ENCODE measurements around the gene DAB2IP.

The DAB2IP gene

DNA sequence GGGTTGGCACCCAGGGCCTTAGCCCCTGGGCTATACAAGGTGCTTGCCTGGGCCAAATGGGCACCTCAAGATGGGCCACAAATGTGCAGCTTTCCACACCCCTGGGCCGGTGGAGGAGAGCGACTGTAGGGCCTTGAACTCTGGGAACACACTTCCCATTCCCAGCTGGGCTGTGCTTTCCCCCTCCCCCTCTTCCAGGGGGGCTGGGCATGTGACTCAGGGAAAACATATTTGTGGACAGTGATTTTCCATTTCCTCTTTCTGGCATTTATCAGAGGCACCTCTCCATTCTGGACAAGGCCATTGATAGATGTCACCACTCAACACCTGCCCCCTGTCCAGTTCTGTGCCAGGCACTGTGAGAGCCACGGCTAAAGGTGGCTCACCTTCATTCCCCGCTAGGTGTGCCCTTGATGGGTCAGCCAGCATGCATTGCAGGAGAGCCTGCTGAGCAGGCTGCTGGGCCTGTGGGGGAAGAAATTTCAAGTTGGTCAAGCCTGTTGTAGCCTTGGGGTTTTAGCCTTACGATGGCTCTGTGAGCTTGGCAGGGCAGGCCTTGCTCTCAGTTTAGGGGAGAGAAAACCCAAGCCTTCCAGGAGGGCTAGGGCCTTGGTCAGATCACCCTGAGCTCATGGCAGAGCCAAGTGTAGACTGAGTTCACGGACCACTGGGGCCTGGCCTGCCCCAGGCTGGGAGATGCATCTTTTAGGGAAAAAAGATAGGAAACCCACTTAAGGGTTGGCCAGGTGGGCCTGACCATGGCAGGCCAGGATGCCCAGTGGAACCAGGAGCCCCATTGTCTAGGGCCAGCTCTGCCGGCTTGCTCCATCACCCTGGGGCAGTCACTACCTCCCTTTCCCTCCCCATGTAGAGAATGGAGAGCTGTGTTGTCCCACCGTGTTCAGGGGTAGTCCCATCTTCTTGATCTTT, 113.9 kb downstream of the DAB2IP start:
- Histone ChIP-seq H2BK12ac (ENCODE audit: low read length) (peak overlapping the region; percentile 66), H2BK120ac (ENCODE audit: insufficient read depth, low read length, poor library complexity) (no peak overlapping the region), H3K27me3 (ENCODE audit: insufficient read depth, low read length) (no peaks in the 10 kb centered on the region), H3K9me3 (ENCODE audit: insufficient read depth, low read depth, low read length) (no peaks in the 10 kb centered on the region), H4K91ac (ENCODE audit: low read depth, low read length) (peak overlapping the region; percentile 31), H3K79me1 (ENCODE audit: low read length) (peaks cover 2% of the 10 kb centered on the region), H3K27ac (ENCODE audit: low read depth, low read length) (no peak overlapping the region), H2BK5ac (ENCODE audit: low read depth, low read length, poor library complexity) (peak overlapping the region; percentile 18), H4K8ac (ENCODE audit: low read depth, low read length) (no peak overlapping the region), H3K23ac (ENCODE audit: low read length) (no peak overlapping the region), H3K4me1 (ENCODE audit: control insufficient read depth in 1 of 2, insufficient read depth in 2 of 2, low read length in 2 of 2) (peaks cover 13 to 21% of the 10 kb centered on the region in 2 experiments), H3K4me3 (ENCODE audit: low read depth, low read length) (no peak overlapping the region), H2AFZ (ENCODE audit: insufficient read depth, low read length, poor library complexity) (no peak overlapping the region), H2AK5ac (ENCODE audit: low read length) (peak overlapping the region; percentile 40), H3K36me3 (ENCODE audit: control insufficient read depth in 1 of 2, insufficient read depth in 2 of 2, low read length in 2 of 2) (peaks cover 65 to 71% of the 10 kb centered on the region in 2 experiments), H3K4me2 (ENCODE audit: low read length) (peak overlapping the region; percentile 2), H3K4ac (ENCODE audit: low read depth, low read length) (no peak overlapping the region), H4K12ac (ENCODE audit: low read depth, low read length) (peak overlapping the region; percentile 8), H3K14ac (ENCODE audit: low read length) (peak overlapping the region; percentile 58), H3K18ac (ENCODE audit: low read length) (peak overlapping the region; percentile 38), H3K79me2 (ENCODE audit: control insufficient read depth, insufficient read depth, low read length, poor library complexity) (no peaks in the 10 kb centered on the region), H3K9ac (ENCODE audit: low read length) (no peak overlapping the region)
- DNase-seq = peak; percentile 74 to 78
- WGBS (ENCODE audit: extremely low coverage, insufficient coverage, insufficient read length) = no CpG with 5 or more reads among the region's 8 CpGs

DNA sequence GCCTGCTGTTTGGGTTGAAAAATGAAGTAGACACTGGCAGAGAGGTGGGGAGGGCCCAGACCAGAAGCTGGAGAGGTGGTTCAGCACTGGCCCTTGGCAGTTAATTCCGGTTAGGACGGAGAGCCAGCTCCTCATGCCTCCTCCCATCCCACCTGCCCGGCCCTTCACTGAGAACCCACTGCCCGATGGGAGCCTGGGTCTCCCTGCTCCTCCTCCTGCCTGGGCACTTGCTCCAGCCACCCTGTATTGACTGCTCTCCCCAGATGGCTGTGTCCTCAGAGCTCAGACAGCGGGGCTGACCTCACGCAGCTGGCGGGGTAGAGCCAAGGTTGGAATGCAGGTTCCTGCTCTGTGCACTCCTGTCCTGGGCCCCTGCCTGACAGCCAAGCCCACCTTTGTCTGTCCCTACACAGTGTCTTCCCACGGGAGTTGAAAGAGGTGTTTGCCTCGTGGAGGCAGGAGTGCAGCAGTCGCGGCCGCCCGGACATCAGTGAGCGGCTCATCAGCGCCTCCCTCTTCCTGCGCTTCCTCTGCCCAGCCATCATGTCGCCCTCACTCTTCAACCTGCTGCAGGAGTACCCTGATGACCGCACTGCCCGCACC, 114.7 kb downstream of the DAB2IP start:
- H2BK5ac ChIP-seq (ENCODE audit: low read depth, low read length, poor library complexity) = no peak overlapping the region
- WGBS (ENCODE audit: extremely low coverage, insufficient coverage, insufficient read length) = no CpG with 5 or more reads among the region's 19 CpGs

DNA sequence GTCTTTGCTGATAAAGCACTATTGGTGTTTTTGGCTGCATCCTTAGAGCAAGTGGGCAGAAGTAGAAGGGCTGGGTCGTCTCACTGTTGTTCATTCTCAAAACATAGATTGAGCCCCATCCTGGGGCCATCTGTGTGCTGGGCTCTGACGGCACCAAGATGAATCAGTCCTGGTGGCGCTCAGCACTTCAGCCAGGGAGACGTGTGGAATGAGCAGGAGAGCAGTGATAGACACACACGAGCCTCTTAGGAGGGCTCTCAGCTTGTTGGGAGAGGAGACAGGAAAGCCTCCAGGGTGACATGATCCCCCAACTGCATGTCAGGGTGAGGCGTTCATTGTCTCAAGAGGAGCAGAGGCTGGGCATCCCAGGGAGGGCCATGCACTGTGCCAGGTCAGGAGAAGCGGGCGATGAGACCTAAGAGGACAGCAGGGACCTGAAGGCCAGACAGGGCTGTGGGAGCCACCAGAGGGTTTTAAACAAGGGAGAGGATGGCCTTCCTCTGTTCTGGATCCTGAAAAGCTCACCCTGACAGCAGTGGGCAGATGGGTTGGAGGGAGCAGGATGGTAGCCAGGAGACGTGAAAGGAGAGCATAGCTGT, 115.8 kb downstream of the DAB2IP start:
- Histone ChIP-seq H3K23ac (ENCODE audit: low read length) (no peak overlapping the region), H3K14ac (ENCODE audit: low read length) (no peak overlapping the region), H2BK12ac (ENCODE audit: low read length) (no peak overlapping the region), H3K4me1 (ENCODE audit: control insufficient read depth in 1 of 2, insufficient read depth in 2 of 2, low read length in 2 of 2) (peaks cover 16 to 24% of the 10 kb centered on the region in 2 experiments), H4K12ac (ENCODE audit: low read depth, low read length) (no peak overlapping the region), H3K4me3 (ENCODE audit: low read depth, low read length) (no peak overlapping the region), H3K27ac (ENCODE audit: low read depth, low read length) (no peak overlapping the region), H3K9ac (ENCODE audit: low read length) (no peak overlapping the region), H2AK5ac (ENCODE audit: low read length) (no peak overlapping the region), H3K9me3 (ENCODE audit: insufficient read depth, low read depth, low read length) (no peaks in the 10 kb centered on the region), H2BK120ac (ENCODE audit: insufficient read depth, low read length, poor library complexity) (no peak overlapping the region), H4K91ac (ENCODE audit: low read depth, low read length) (no peak overlapping the region), H3K79me1 (ENCODE audit: low read length) (peaks cover 2% of the 10 kb centered on the region), H3K27me3 (ENCODE audit: insufficient read depth, low read length) (no peaks in the 10 kb centered on the region), H2AFZ (ENCODE audit: insufficient read depth, low read length, poor library complexity) (no peak overlapping the region), H3K4ac (ENCODE audit: low read depth, low read length) (no peak overlapping the region), H3K4me2 (ENCODE audit: low read length) (no peak overlapping the region), H3K79me2 (ENCODE audit: control insufficient read depth, insufficient read depth, low read length, poor library complexity) (no peaks in the 10 kb centered on the region), H4K8ac (ENCODE audit: low read depth, low read length) (no peak overlapping the region), H3K36me3 (ENCODE audit: control insufficient read depth in 1 of 2, insufficient read depth in 2 of 2, low read length in 2 of 2) (peaks cover 64 to 68% of the 10 kb centered on the region in 2 experiments), H3K18ac (ENCODE audit: low read length) (no peak overlapping the region), H2BK5ac (ENCODE audit: low read depth, low read length, poor library complexity) (no peak overlapping the region)
- DNase-seq = no peak
- WGBS (ENCODE audit: extremely low coverage, insufficient coverage, insufficient read length) = no CpG with 5 or more reads among the region's 9 CpGs

More for the DNA sequence above, 114.7 kb downstream of the DAB2IP start:
- Histone ChIP-seq H3K23ac (ENCODE audit: low read length) (no peak overlapping the region), H3K4ac (ENCODE audit: low read depth, low read length) (no peak overlapping the region), H3K4me1 (ENCODE audit: control insufficient read depth in 1 of 2, insufficient read depth in 2 of 2, low read length in 2 of 2) (peaks cover 16 to 22% of the 10 kb centered on the region in 2 experiments), H3K36me3 (ENCODE audit: control insufficient read depth in 1 of 2, insufficient read depth in 2 of 2, low read length in 2 of 2) (peaks cover 61 to 66% of the 10 kb centered on the region in 2 experiments), H2AK5ac (ENCODE audit: low read length) (peak overlapping the region; percentile 23), H3K18ac (ENCODE audit: low read length) (peak overlapping the region; percentile 23), H3K9ac (ENCODE audit: low read length) (no peak overlapping the region), H3K9me3 (ENCODE audit: insufficient read depth, low read depth, low read length) (no peaks in the 10 kb centered on the region), H3K79me1 (ENCODE audit: low read length) (peaks cover 2% of the 10 kb centered on the region), H3K27ac (ENCODE audit: low read depth, low read length) (no peak overlapping the region), H4K12ac (ENCODE audit: low read depth, low read length) (no peak overlapping the region), H2AFZ (ENCODE audit: insufficient read depth, low read length, poor library complexity) (no peak overlapping the region), H2BK12ac (ENCODE audit: low read length) (no peak overlapping the region), H3K4me2 (ENCODE audit: low read length) (no peak overlapping the region), H3K79me2 (ENCODE audit: control insufficient read depth, insufficient read depth, low read length, poor library complexity) (no peaks in the 10 kb centered on the region), H4K91ac (ENCODE audit: low read depth, low read length) (no peak overlapping the region), H3K14ac (ENCODE audit: low read length) (no peak overlapping the region), H3K27me3 (ENCODE audit: insufficient read depth, low read length) (no peaks in the 10 kb centered on the region), H4K8ac (ENCODE audit: low read depth, low read length) (no peak overlapping the region), H2BK120ac (ENCODE audit: insufficient read depth, low read length, poor library complexity) (no peak overlapping the region), H3K4me3 (ENCODE audit: low read depth, low read length) (peak overlapping the region; percentile 34)
- no peak for DNase-seq

DNA sequence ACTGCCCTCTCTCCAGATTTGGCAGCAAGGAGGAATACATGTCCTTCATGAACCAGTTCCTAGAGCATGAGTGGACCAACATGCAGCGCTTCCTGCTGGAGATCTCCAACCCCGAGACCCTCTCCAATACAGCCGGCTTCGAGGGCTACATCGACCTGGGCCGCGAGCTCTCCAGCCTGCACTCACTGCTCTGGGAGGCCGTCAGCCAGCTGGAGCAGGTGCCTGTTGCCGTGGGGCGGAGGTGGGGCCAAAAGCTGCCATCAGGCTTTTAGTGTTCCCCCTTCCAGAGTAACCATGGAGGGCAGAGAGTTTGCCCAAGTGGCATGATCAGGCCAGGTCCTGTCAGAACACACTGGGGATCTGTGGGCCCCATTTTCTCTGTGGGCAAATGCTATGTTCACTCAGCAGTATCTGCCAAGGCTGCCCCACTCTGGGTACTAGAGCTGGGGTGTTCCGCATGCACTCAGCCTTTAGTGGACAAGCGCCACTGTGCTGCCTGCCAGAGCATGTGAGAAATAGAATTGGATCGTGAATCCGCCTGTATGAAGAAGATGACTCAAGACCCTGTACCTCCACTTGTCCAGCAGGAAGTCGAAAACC, 117.1 kb downstream of the DAB2IP start:
- Histone ChIP-seq H2BK12ac (ENCODE audit: low read length) (no peak overlapping the region), H3K79me2 (ENCODE audit: control insufficient read depth, insufficient read depth, low read length, poor library complexity) (no peaks in the 10 kb centered on the region), H3K18ac (ENCODE audit: low read length) (no peak overlapping the region), H3K14ac (ENCODE audit: low read length) (no peak overlapping the region), H3K79me1 (ENCODE audit: low read length) (peaks cover 2% of the 10 kb centered on the region), H2AFZ (ENCODE audit: insufficient read depth, low read length, poor library complexity) (no peak overlapping the region), H4K91ac (ENCODE audit: low read depth, low read length) (no peak overlapping the region), H3K4me2 (ENCODE audit: low read length) (no peak overlapping the region), H2BK5ac (ENCODE audit: low read depth, low read length, poor library complexity) (no peak overlapping the region), H4K8ac (ENCODE audit: low read depth, low read length) (no peak overlapping the region), H3K27ac (ENCODE audit: low read depth, low read length) (no peak overlapping the region), H3K4ac (ENCODE audit: low read depth, low read length) (no peak overlapping the region), H3K9me3 (ENCODE audit: insufficient read depth, low read depth, low read length) (peaks cover 2% of the 10 kb centered on the region), H3K27me3 (ENCODE audit: insufficient read depth, low read length) (no peaks in the 10 kb centered on the region), H3K9ac (ENCODE audit: low read length) (no peak overlapping the region), H4K12ac (ENCODE audit: low read depth, low read length) (no peak overlapping the region), H2BK120ac (ENCODE audit: insufficient read depth, low read length, poor library complexity) (no peak overlapping the region), H3K4me1 (ENCODE audit: control insufficient read depth in 1 of 2, insufficient read depth in 2 of 2, low read length in 2 of 2) (peaks cover 16 to 24% of the 10 kb centered on the region in 2 experiments), H2AK5ac (ENCODE audit: low read length) (no peak overlapping the region), H3K4me3 (ENCODE audit: low read depth, low read length) (no peak overlapping the region), H3K23ac (ENCODE audit: low read length) (no peak overlapping the region), H3K36me3 (ENCODE audit: control insufficient read depth in 1 of 2, insufficient read depth in 2 of 2, low read length in 2 of 2) (peaks cover 67 to 69% of the 10 kb centered on the region in 2 experiments)
- WGBS (ENCODE audit: extremely low coverage, insufficient coverage, insufficient read length) = no CpG with 5 or more reads among the region's 15 CpGs
- DNase-seq = no peak

All from trophoblast cell (in vitro differentiated cells and primary cell).